ENCODE data around the gene TTC22.

Gene TTC22

DNA sequence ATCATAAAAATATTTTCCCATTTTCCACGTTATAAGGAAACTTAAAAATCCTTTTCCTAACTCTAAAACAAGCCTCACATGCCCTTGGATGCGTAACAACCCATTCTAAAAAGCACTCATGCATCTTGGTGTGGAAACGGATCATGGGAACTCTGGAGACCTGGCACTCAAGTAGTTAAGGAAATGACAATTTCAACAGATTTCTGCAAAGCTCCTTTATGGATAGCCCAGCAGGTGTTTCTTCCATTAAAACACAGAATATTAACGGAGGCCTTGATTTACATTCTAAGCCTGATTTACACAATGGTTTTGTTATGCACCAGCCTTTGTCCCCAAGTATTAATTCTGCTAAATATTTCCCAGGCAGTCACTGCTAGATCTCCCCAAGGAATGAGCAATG, 49.7 kb downstream of the TTC22 start:
- DNase-seq (ENCODE audit: low spot score) = no peak

GRCh38 chr1:54750596-54750995, 50.5 kb downstream of the TTC22 start:
- no peak for DNase-seq (ENCODE audit: low spot score)

DNA sequence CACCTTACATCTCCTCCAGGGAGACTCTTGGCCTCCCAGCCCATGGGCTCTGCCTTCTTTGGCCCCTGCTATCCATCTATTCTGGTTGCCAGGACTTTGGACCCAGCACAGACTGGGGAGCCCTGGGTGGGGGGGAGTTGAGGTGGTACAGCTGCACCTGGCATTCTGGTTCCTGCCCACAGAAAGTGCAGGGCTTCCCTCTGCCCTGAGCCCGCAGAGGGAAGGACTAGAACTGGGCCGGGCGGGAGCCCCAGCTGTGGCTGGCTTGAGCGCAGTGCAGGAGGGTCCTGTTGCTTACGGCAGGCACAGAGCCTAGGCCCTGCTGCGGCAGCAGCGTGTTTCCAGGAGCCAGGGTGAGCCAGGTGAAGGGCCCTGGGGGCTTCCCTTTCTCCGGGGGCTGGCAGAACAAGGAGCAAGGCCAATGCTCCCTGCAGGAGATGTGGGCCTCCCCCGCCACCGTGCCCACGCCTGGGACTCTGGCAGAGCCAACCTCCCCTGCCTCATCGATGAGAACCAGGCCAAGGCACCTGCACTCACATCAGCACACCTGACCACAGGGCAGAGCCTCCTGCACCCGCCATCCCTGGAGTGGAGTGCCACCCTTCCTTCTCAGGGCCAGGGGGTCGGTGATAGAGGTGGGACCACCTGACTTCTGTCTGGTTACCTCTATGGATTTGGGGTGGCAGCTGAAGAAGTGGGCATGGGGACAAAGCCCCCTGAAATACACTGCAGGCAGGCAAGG, 52.9 kb downstream of the TTC22 start:
- no peak for DNase-seq (ENCODE audit: low spot score)

DNA sequence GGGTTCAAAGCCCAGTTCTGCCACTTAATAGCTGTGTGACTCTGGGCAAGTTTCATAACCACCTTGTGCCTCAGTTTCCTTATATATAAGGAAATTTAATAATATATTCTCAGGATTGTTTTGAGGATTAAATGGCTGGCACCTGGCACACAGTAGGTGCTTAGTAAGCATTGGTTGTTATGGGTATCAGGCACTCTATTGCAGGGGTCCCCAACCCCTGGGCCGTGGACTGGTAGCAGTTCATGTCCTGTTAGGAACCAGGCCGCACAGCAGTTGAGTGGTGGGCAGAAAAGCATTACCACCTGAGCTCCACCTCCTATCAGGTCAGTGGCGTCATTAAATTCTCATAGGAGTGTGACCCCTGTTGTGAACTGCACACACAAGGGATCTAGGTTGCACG, 55.3 kb downstream of the TTC22 start:
- DNase-seq (ENCODE audit: low spot score) = no peak

GRCh38 chr1:54745274-54745673, 55.8 kb downstream of the TTC22 start:
- DNase-seq (ENCODE audit: low spot score) = no peak

GRCh38 chr1:54744696-54745095, 56.4 kb downstream of the TTC22 start:
- DNase-seq (ENCODE audit: low spot score) = no peak

DNA sequence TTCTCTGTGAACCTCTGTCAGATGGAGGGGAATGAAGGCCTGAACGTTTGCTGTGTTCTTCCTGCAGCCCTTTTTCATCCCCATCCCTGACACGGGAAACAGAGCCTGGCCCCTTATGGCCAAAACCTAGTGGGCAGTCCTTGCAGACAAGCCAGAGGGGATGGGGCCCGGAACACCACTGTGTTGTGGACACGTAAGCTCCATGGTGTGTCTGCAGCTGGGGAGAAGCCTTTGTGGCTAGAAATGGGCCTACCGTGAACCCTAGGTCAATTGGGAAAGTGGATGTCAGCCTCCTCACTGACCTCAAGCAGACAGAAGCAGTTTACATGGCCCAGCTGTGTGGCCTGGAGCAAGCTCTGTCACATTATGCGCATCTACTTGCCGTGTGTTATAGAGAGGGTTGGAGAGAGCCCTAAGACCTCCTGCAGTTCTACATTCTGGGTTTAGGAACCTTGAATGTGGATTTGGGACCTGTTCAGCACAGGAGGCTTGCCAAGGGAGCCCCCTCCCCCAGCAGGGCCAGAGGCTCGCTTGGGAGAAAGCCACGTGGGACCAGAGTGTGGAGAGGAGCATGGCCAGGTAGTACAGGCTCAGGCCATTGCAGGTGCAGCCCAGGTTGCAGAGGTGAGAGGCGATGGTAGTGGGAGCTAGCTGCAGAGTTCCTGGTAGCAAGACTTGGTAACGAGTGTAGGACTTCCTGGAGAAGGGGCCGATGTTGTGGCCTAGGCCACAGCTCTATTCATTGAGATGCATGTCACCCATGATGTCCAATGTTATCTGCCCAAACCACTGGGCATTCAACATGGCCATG, 57.5 kb downstream of the TTC22 start:
- DNase-seq (ENCODE audit: low spot score) = no peak

GRCh38 chr1:54742282-54742681, 58.8 kb downstream of the TTC22 start:
- peak; percentile 33 for DNase-seq (ENCODE audit: low spot score)

DNA sequence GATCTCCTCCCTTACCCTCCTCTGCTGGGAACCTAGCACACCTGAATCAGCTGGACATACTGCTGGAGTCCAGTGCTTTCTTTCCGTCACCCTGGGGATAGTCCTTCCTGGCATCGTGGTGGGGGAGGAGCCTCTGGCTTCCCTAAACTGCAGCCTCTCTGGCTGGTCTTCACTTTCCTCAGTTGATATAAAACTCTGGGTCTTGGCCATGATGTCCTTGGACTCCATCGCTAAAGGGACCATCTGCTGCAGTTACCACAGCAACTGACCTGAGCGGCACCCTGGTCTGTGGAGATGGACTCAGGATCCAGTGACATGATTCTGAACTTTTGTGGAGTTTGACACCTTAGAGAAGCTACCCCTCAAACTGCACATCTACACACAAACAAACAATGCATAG, 59.6 kb downstream of the TTC22 start:
- no peak for DNase-seq (ENCODE audit: low spot score)

GRCh38 chr1:54738244-54738643, 62.9 kb downstream of the TTC22 start:
- DNase-seq (ENCODE audit: low spot score) = no peak

DNA sequence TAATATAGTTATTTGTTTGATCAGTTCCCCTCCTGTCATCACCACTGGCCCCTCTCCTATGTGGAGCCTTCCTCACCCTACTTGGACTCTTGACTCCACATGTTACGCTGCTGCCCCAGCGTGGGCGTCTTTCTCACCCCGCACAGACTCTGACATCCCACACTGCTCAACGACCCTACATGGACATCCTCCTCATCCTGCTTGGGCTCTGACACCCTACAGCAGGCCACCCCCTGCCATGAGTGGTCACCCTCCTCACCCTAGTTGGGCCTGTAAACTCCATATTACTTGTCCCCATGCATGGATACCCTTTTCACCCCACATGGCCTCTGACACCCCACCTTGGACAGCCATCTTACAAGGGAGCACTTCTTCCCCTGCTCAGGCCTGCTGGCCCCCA, 64.4 kb downstream of the TTC22 start:
- no peak for DNase-seq (ENCODE audit: low spot score)

Measured in AG08396 (cell line).